B cell (primary cell): Measurements from ENCODE around the gene USH2A. TPM values are rescaled to one million over a fixed set of nuclear protein-coding genes. Genes with fewer than 3 reads are reported as not detected.

ENCODE experiments used
- ATAC-seq: fragments of 200-7000 bp; cut with Tn5 transposase; one replicate; pipeline ENCODE4 v1.10.0; 2021; ENCODE audit warnings: low read depth, mild to moderate bottlenecking, moderate number of reproducible peaks, moderate library complexity
- CTCF ChIA-PET: fragments of 350-600 bp; sonication (Branson Sonifier 250); formaldehyde crosslinking; loops from one replicate; lab custom pipeline; 2021; ENCODE audit warnings: antibody characterized with exemption, inconsistent platforms; lab: Charles Lee
- POLR2A ChIA-PET: fragments of 350-600 bp; sonication (Branson Sonifier 250); formaldehyde crosslinking; loops from one replicate; lab custom pipeline; 2021; ENCODE audit warnings: antibody characterized with exemption; lab: Charles Lee
- DNase-seq: peaks from one replicate; pipeline ENCODE4 v3.0.0; 2013
- H2AFZ ChIP-seq: 2 replicates; pipeline ENCODE4 v1.6.1; 2012; ENCODE audit warnings: mild to moderate bottlenecking, low read depth, low read length; ENCODE audit not compliant: insufficient read depth, poor library complexity, severe bottlenecking
- H3K27ac ChIP-seq, 2 donors: 1 replicate in 1 of 2; 2 replicates in 1 of 2; pipeline ENCODE4 v1.5.1; 2012 to 2013; ENCODE audit warnings: low read length in 2 of 2, mild to moderate bottlenecking in 2 of 2, moderate library complexity in 1 of 2
- H3K27me3 ChIP-seq, 4 experiments: fragments of 200-600 bp in 1 of 4; sonication (generic) in 1 of 4; replicated peaks in 1 of 4; 1 replicate in 2 of 4; 2 replicates in 2 of 4; pipeline versions ENCODE4 v1.6.1 to v1.7.0; 2013 to 2016; ENCODE audit warnings: low read length in 3 of 4, mild to moderate bottlenecking in 2 of 4, mixed read lengths in 1 of 4, moderate library complexity in 1 of 4; ENCODE audit not compliant: insufficient read depth in 4 of 4, control insufficient read depth in 3 of 4; ENCODE audit errors: control extremely low read depth in 1 of 4
- H3K36me3 ChIP-seq, 2 experiments: replicated peaks in 1 of 2; 1 replicate in 1 of 2; 2 replicates in 1 of 2; pipeline versions ENCODE4 v1.6.1 to v1.7.1; 2013; ENCODE audit warnings: low read length in 1 of 2; ENCODE audit not compliant: insufficient read depth in 2 of 2, control insufficient read depth in 1 of 2; ENCODE audit errors: control extremely low read depth in 1 of 2, extremely low read depth in 1 of 2
- H3K4me1 ChIP-seq, 2 donors: fragments of 200-600 bp in 1 of 2; sonication (generic) in 1 of 2; 1 replicate in 1 of 2; 2 replicates in 1 of 2; pipeline versions ENCODE4 v1.5.1 to v1.6.1; 2013 to 2017; ENCODE audit warnings: low read length in 2 of 2; ENCODE audit not compliant: control insufficient read depth in 2 of 2, insufficient read depth in 2 of 2
- H3K4me2 ChIP-seq: replicated peaks from 2 replicates; pipeline ENCODE3; 2012; ENCODE audit warnings: mild to moderate bottlenecking, low read depth, low read length; ENCODE audit not compliant: poor library complexity, severe bottlenecking
- H3K4me3 ChIP-seq, 5 experiments: fragments of 200-600 bp in 1 of 5; sonication (generic) in 1 of 5; 1 replicate in 3 of 5; 2 replicates in 2 of 5; pipeline versions ENCODE4 v1.5.1 to v1.7.0; 2011 to 2016; ENCODE audit warnings: low read length in 4 of 5, mild to moderate bottlenecking in 4 of 5, low read depth in 2 of 5, control low read depth in 1 of 5, moderate library complexity in 1 of 5; ENCODE audit not compliant: insufficient read depth in 1 of 5; ENCODE audit errors: control extremely low read depth in 1 of 5, extremely low read depth in 1 of 5
- H3K79me2 ChIP-seq: fragments of 200-600 bp; sonication (generic); one replicate; pipeline ENCODE4 v1.6.0; 2016; ENCODE audit warnings: low read length; ENCODE audit not compliant: control insufficient read depth, insufficient read depth
- H3K9ac ChIP-seq: fragments of 200-600 bp; sonication (generic); 2 replicates; pipeline ENCODE4 v1.6.1; 2017; ENCODE audit warnings: mild to moderate bottlenecking, low read length, moderate library complexity
- H3K9me3 ChIP-seq, 3 donors: one replicate each; pipeline versions ENCODE4 v1.6.1 to v1.7.1; 2013; ENCODE audit warnings: low read length in 2 of 3; ENCODE audit not compliant: control insufficient read depth in 2 of 3, insufficient read depth in 1 of 3; ENCODE audit errors: control extremely low read depth in 1 of 3
- H4K20me1 ChIP-seq: 2 replicates; pipeline ENCODE4 v1.6.0; 2012; ENCODE audit warnings: mild to moderate bottlenecking, low read length; ENCODE audit not compliant: insufficient read depth, control insufficient read depth, poor library complexity, severe bottlenecking
- H3K27ac Mint-ChIP-seq: one replicate; pipeline ENCODE4 v1.8.0; 2021; ENCODE audit warnings: mixed read lengths
- H3K27me3 Mint-ChIP-seq: one replicate; pipeline ENCODE4 v1.8.0; 2021; ENCODE audit warnings: mixed read lengths
- H3K4me1 Mint-ChIP-seq: one replicate; pipeline ENCODE4 v1.8.0; 2021; ENCODE audit warnings: mixed read lengths
- H3K4me3 Mint-ChIP-seq: one replicate; pipeline ENCODE4 v1.8.0; 2021; ENCODE audit warnings: mixed read lengths
- H3K9me3 Mint-ChIP-seq: one replicate; pipeline ENCODE4 v1.8.0; 2022; ENCODE audit warnings: mixed read lengths; ENCODE audit not compliant: insufficient read depth
- EZH2 ChIP-seq: IDR thresholded peaks from 2 replicates; pipeline ENCODE4 v1.6.1; 2012; ENCODE audit warnings: borderline replicate concordance, low read depth, mild to moderate bottlenecking, moderate library complexity, low read length; ENCODE audit not compliant: insufficient read depth, poor library complexity, severe bottlenecking
- WGBS: methylation state at CpG from one replicate; pipeline ENCODE4 v1.1.5; 2013; ENCODE audit warnings: missing lambda C conversion rate; ENCODE audit not compliant: insufficient coverage; 5-methylcytosine and 5-hydroxymethylcytosine counted together
- intact Hi-C: fragments of 100-400 bp; cut with micrococcal nuclease; formaldehyde crosslinking; loops from one replicate; pipeline ENCODE4 v1.10.0; 2022
- polyA plus RNA-seq: library from polyadenylated mRNA; depleted of rRNA; stranded (reverse); fragments of >200 nt; gene quantifications from 2 replicates; pipeline ENCODE4 v1.2.3, GENCODE V29; 2012
- total RNA-seq, 2 donors: library from RNA; stranded (reverse); fragments of 120-200 nt in 1 of 2; gene quantifications; 1 replicate in 1 of 2; 2 replicates in 1 of 2; pipeline versions ENCODE4 v1.2.3 to v1.2.4, GENCODE V29; 2013 to 2022
- TF ChIP-seq, protein P1 (sequence below): fragments of 200-600 bp; IDR thresholded peaks from one replicate; pipeline ENCODE4 v1.8.0; 2022; ENCODE audit warnings: antibody characterized with exemption, mild to moderate bottlenecking

The USH2A gene
- total and polyA plus RNA-seq, 2 donors (not counting 1 experiment from before 2014, with no cell fraction given), result 0.01 TPM; not detected in 1

DNA sequence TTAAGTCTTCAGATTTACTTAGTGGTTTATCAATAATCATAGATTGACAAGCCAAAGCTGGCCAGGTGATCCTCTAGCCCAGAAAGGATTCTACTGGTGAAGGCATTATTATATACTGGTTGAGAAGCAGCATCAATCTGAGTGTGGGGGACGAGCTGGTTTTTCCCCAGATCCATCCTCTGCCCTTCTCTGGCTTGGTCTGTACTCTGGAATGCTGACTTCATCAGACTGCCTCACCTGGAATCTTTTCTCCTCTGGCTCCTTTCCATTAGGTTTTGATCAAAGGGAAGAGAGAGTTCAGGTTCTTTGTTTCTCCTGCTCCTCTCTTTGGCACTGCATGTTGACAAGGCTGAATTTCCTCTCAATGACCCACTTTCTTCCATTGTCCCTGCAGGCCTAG lies 762.2 kb downstream of the USH2A start:
- no peak overlapping the region for H3K4me3 ChIP-seq
- no peaks in the 10 kb centered on the region for H3K27me3 Mint-ChIP-seq
- no peak overlapping the region for H3K9ac ChIP-seq
- no peak overlapping the region for H3K27ac ChIP-seq
- H3K4me2 ChIP-seq, result no peak overlapping the region
- ATAC-seq, result no peak
- H2AFZ ChIP-seq, result no peak overlapping the region
- H3K27me3 ChIP-seq, result no peaks in the 10 kb centered on the region
- H3K36me3 ChIP-seq, result no peaks in the 10 kb centered on the region
- no peak for DNase-seq
- no peak overlapping the region for H3K27ac Mint-ChIP-seq
- no peaks in the 10 kb centered on the region for H3K79me2 ChIP-seq
- CTCF ChIA-PET, result no interaction called here
- no peaks in the 10 kb centered on the region for H4K20me1 ChIP-seq
- WGBS, result 80% methylated on average over 1 of the region's 1 CpG
- H3K9me3 Mint-ChIP-seq, result no peaks in the 10 kb centered on the region
- TF ChIP-seq, protein P1, sequence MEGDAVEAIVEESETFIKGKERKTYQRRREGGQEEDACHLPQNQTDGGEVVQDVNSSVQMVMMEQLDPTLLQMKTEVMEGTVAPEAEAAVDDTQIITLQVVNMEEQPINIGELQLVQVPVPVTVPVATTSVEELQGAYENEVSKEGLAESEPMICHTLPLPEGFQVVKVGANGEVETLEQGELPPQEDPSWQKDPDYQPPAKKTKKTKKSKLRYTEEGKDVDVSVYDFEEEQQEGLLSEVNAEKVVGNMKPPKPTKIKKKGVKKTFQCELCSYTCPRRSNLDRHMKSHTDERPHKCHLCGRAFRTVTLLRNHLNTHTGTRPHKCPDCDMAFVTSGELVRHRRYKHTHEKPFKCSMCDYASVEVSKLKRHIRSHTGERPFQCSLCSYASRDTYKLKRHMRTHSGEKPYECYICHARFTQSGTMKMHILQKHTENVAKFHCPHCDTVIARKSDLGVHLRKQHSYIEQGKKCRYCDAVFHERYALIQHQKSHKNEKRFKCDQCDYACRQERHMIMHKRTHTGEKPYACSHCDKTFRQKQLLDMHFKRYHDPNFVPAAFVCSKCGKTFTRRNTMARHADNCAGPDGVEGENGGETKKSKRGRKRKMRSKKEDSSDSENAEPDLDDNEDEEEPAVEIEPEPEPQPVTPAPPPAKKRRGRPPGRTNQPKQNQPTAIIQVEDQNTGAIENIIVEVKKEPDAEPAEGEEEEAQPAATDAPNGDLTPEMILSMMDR, result no peak
- TF ChIP-seq EZH2, result no peak
- POLR2A ChIA-PET, result no interaction called here
- intact Hi-C loops, result no loop called here
- H3K4me3 Mint-ChIP-seq, result no peak overlapping the region
- no peaks in the 10 kb centered on the region for H3K9me3 ChIP-seq
- H3K4me1 ChIP-seq, result no peaks in the 10 kb centered on the region
- no peaks in the 10 kb centered on the region for H3K4me1 Mint-ChIP-seq

DNA sequence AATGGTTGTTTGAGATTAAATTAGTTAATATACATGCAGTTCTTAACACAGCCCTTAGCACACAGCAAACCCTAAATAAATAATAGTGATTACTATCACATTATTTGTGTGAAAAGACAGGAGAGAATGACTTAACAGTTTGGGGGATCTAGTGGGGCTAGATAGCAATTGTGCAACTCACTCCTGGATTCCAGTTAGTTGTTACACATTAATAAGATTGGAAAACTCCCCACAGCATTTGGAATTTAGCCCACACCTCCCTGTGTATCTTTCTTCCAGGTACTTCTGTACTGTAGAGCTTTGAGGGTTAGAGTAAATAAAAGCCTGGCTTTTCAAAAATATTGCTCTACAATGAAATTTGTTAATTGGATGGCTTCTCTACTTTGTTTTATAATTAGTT lies 763.0 kb downstream of the USH2A start:
- no peaks in the 10 kb centered on the region for H3K27me3 Mint-ChIP-seq
- Histone ChIP-seq H3K4me1 (no peaks in the 10 kb centered on the region), H3K79me2 (no peaks in the 10 kb centered on the region), H3K27me3 (no peaks in the 10 kb centered on the region), H3K36me3 (no peaks in the 10 kb centered on the region), H3K27ac (no peak overlapping the region), H2AFZ (no peak overlapping the region), H3K4me3 (no peak overlapping the region), H4K20me1 (no peaks in the 10 kb centered on the region), H3K9me3 (no peaks in the 10 kb centered on the region), H3K9ac (no peak overlapping the region), H3K4me2 (no peak overlapping the region)
- ChIA-PET CTCF (no interaction called here), POLR2A (no interaction called here)
- H3K27ac Mint-ChIP-seq, result no peak overlapping the region
- TF ChIP-seq, protein P1, result no peak
- intact Hi-C loops, result no loop called here
- ATAC-seq, result no peak
- H3K4me1 Mint-ChIP-seq, result no peaks in the 10 kb centered on the region
- no peak for DNase-seq
- no peaks in the 10 kb centered on the region for H3K9me3 Mint-ChIP-seq
- H3K4me3 Mint-ChIP-seq, result no peak overlapping the region
